AG09309 (cell line): ENCODE measurements around the gene PPARG.
A peak's percentile ranks its signal among the peaks of the same experiment; 100 is the strongest.

Experiments
- DNase-seq: peaks from one replicate; pipeline ENCODE4 v3.0.0-alpha.2; 2010; ENCODE audit warnings: low read depth
- H3K4me3 ChIP-seq: 2 replicates; pipeline ENCODE4 v1.5.1; 2011; ENCODE audit warnings: mild to moderate bottlenecking, low read depth, low read length, moderate library complexity; ENCODE audit not compliant: control insufficient read depth
- CTCF ChIP-seq: IDR thresholded peaks from 2 replicates; pipeline ENCODE4 v1.5.1; 2011; ENCODE audit warnings: mild to moderate bottlenecking, low read depth, low read length, inconsistent platforms; ENCODE audit not compliant: insufficient read depth, control insufficient read depth; ENCODE audit errors: missing control alignments

PPARG gene

GRCh38 chr3:12287727-12288181 is 1.1 kb upstream of the PPARG start:
- H3K4me3 ChIP-seq = peak overlapping the region; percentile 44
- no peak for TF ChIP-seq CTCF
- no peak for DNase-seq

GRCh38 chr3:12289524-12289923 is 654 bp downstream of the PPARG start:
- no peak overlapping the region for H3K4me3 ChIP-seq
- TF ChIP-seq CTCF = no peak
- no peak for DNase-seq

- TF ChIP-seq CTCF = no peak
- no peak overlapping the region for H3K4me3 ChIP-seq
- DNase-seq = no peak
These were observed 3.9 kb downstream of the PPARG start for GRCh38 chr3:12292770-12293169.

GRCh38 chr3:12294885-12295580 is 6.2 kb downstream of the PPARG start:
- no peak for TF ChIP-seq CTCF
- no peak overlapping the region for H3K4me3 ChIP-seq
- DNase-seq = no peak

- DNase-seq = no peak
- TF ChIP-seq CTCF = no peak
- H3K4me3 ChIP-seq = no peak overlapping the region
These were observed 7.6 kb downstream of the PPARG start for GRCh38 chr3:12296511-12296910.

GRCh38 chr3:12299026-12299425 is 10.2 kb downstream of the PPARG start:
- no peak for TF ChIP-seq CTCF

More at GRCh38 chr3:12299026-12299425, 10.2 kb downstream of the PPARG start:
- no peak overlapping the region for H3K4me3 ChIP-seq
- no peak for DNase-seq
